GM12892 (cell line): ENCODE results near the gene WDR88.
"Not testable (repeated sequence)": the region's sequence is repeated elsewhere in the genome, so short reads cannot be mapped to it uniquely, and the experiment has no call there.

Experiments
- DNase-seq: peaks from one replicate; pipeline ENCODE4 v3.0.0; 2011; ENCODE audit not compliant: insufficient read length
- FAIRE-seq: peaks from 2 replicates; lab custom pipeline; 2011; peaks lifted over from hg19 to GRCh38; lab: Jason Lieb, UNC
- POLR2A ChIP-seq: IDR thresholded peaks from 2 replicates; pipeline ENCODE4 v1.6.1; 2011; ENCODE audit warnings: low read depth, low read length, control low read depth
- POLR2AphosphoS5 ChIP-seq: IDR thresholded peaks from 2 replicates; pipeline ENCODE4 v1.6.1; 2011; ENCODE audit warnings: low read depth, low read length, control low read depth
- TAF1 ChIP-seq: IDR thresholded peaks from 2 replicates; pipeline ENCODE4 v1.6.1; 2011; ENCODE audit warnings: low read depth, mild to moderate bottlenecking, control low read depth, low read length, borderline replicate concordance

WDR88 gene

GRCh38 chr19:33108161-33108560 is 23.8 kb upstream of the WDR88 start:
- no peak for FAIRE-seq
- DNase-seq: no peak
- TF ChIP-seq POLR2A (no peak), TAF1 (no peak), POLR2AphosphoS5 (no peak)

GRCh38 chr19:33110137-33110910 is 21.6 kb upstream of the WDR88 start:
- no peak for DNase-seq
- no peak for TF ChIP-seq POLR2A
- TF ChIP-seq TAF1: no peak
- TF ChIP-seq POLR2AphosphoS5: no peak
- FAIRE-seq: no peak

GRCh38 chr19:33111587-33111986 is 20.3 kb upstream of the WDR88 start:
- FAIRE-seq: no peak
- TF ChIP-seq POLR2A (no peak), POLR2AphosphoS5 (no peak), TAF1 (no peak)

GRCh38 chr19:33114312-33114711 is 17.6 kb upstream of the WDR88 start:
- DNase-seq (no peak), FAIRE-seq (no peak)
- no peak for TF ChIP-seq POLR2AphosphoS5
- no peak for TF ChIP-seq TAF1
- no peak for TF ChIP-seq POLR2A

More at GRCh38 chr19:33111587-33111986, 20.3 kb upstream of the WDR88 start:
- no peak for DNase-seq

GRCh38 chr19:33117501-33117900 is 14.4 kb upstream of the WDR88 start:
- DNase-seq: no peak
- FAIRE-seq: no peak
- TF ChIP-seq POLR2AphosphoS5: no peak
- no peak for TF ChIP-seq POLR2A
- TF ChIP-seq TAF1: no peak

GRCh38 chr19:33118643-33119042 is 13.3 kb upstream of the WDR88 start:
- FAIRE-seq: no peak
- DNase-seq: no peak
- TF ChIP-seq POLR2A (no peak), POLR2AphosphoS5 (no peak), TAF1 (no peak)

- no peak for DNase-seq
- no peak for FAIRE-seq
- TF ChIP-seq POLR2AphosphoS5 (no peak), POLR2A (no peak)
Observed at GRCh38 chr19:33124207-33125098, 7.5 kb upstream of the WDR88 start.

GRCh38 chr19:33125929-33126388 is 6.0 kb upstream of the WDR88 start:
- FAIRE-seq: peak; percentile 33
- TF ChIP-seq POLR2AphosphoS5: no peak
- TF ChIP-seq POLR2A: no peak
- no peak for TF ChIP-seq TAF1
- peak; percentile 56 for DNase-seq

- FAIRE-seq, DNase-seq: not testable (repeated sequence)
Observed at GRCh38 chr19:33126712-33127111, 5.2 kb upstream of the WDR88 start.

- TF ChIP-seq POLR2AphosphoS5 (no peak), TAF1 (no peak), POLR2A (no peak)
- FAIRE-seq: no peak
- DNase-seq: no peak
Observed at GRCh38 chr19:33129901-33130300, 2.0 kb upstream of the WDR88 start.

- no peak for FAIRE-seq
- TF ChIP-seq POLR2AphosphoS5 (no peak), TAF1 (no peak), POLR2A (no peak)
- no peak for DNase-seq
Observed at GRCh38 chr19:33130433-33130832, 1.5 kb upstream of the WDR88 start.
